ENCODE results near the gene MYO3B.

Gene MYO3B

GRCh38 chr2:170252414-170252813, 74.5 kb downstream of the MYO3B start:
- no peaks in the 10 kb centered on the region for H4K20me1 ChIP-seq (ENCODE audit: insufficient read depth, low read length)

DNA sequence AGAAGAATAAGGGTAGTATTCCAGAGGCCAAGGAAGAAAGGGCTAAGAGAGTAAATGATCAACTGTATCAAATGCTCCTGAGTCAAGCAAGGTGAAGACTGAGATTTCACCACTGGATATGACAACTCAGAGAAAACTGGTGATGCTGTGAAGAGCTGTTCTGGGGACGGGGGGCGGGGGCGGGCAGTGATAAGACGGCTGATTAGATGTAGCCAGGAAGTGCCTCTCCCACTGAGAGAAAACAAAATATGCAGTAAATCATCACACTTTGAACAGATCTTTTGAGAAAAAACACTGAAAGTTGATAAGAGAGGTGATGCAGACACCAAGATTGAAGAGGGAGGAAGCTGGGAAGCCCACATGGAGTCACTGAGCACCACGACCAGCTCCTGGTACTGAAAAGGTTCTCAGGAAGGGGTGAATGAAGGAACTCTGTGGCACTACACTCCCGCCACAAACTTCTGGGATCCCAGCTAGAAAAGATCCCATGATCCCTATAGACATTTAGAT, 75.8 kb downstream of the MYO3B start:
- H3K27me3 ChIP-seq (ENCODE audit: insufficient read depth, low read length, poor library complexity) = peaks cover 3% of the 10 kb centered on the region
- ATAC-seq (ENCODE audit: insufficient read depth, low read depth) (no peak), DNase-seq (no peak)
- no peaks in the 10 kb centered on the region for H3K36me3 ChIP-seq (ENCODE audit: insufficient read depth, low read length)
- no peak overlapping the region for H3K4me2 ChIP-seq (ENCODE audit: insufficient read depth, low read length)
- H3K4me1 ChIP-seq (ENCODE audit: insufficient read depth, low read length) = no peaks in the 10 kb centered on the region
- H3K9me3 ChIP-seq (ENCODE audit: insufficient read depth, low read length, severe bottlenecking) = no peaks in the 10 kb centered on the region
- H3K4me3 ChIP-seq (ENCODE audit: low read depth in 1 of 2, low read length in 2 of 2) = no peak overlapping the region
- H2AFZ ChIP-seq (ENCODE audit: low read depth, low read length) = no peak overlapping the region
- H4K20me1 ChIP-seq (ENCODE audit: insufficient read depth, low read length) = no peaks in the 10 kb centered on the region
- H3K9ac ChIP-seq (ENCODE audit: low read depth, low read length) = no peak overlapping the region
- no peak for TF ChIP-seq EZH2 (IDR thresholded peaks at IDR 0.05; ENCODE audit: borderline replicate concordance, low read depth, low read length, severe bottlenecking)
- no peak for TF ChIP-seq CTCF (IDR thresholded peaks at IDR 0.05; ENCODE audit: borderline replicate concordance, extremely low read depth, low read length, poor library complexity, severe bottlenecking)
- no peak overlapping the region for H3K27ac ChIP-seq (ENCODE audit: low read length)
- H3K79me2 ChIP-seq (ENCODE audit: insufficient read depth, low read length) = no peaks in the 10 kb centered on the region

More at GRCh38 chr2:170252414-170252813, 74.5 kb downstream of the MYO3B start:
- H3K4me2 ChIP-seq (ENCODE audit: insufficient read depth, low read length) = no peak overlapping the region
- H3K27me3 ChIP-seq (ENCODE audit: insufficient read depth, low read length, poor library complexity) = peaks cover 3% of the 10 kb centered on the region
- H3K36me3 ChIP-seq (ENCODE audit: insufficient read depth, low read length) = no peaks in the 10 kb centered on the region
- no peaks in the 10 kb centered on the region for H3K4me1 ChIP-seq (ENCODE audit: insufficient read depth, low read length)
- no peak overlapping the region for H3K4me3 ChIP-seq (ENCODE audit: low read depth in 1 of 2, low read length in 2 of 2)
- no peak overlapping the region for H3K27ac ChIP-seq (ENCODE audit: low read length)
- ATAC-seq (ENCODE audit: insufficient read depth, low read depth) (no peak), DNase-seq (no peak)
- no peak overlapping the region for H3K9ac ChIP-seq (ENCODE audit: low read depth, low read length)
- no peaks in the 10 kb centered on the region for H3K79me2 ChIP-seq (ENCODE audit: insufficient read depth, low read length)
- no peak overlapping the region for H2AFZ ChIP-seq (ENCODE audit: low read depth, low read length)
- no peaks in the 10 kb centered on the region for H3K9me3 ChIP-seq (ENCODE audit: insufficient read depth, low read length, severe bottlenecking)
- TF ChIP-seq EZH2 (IDR thresholded peaks at IDR 0.05; ENCODE audit: borderline replicate concordance, low read depth, low read length, severe bottlenecking) = no peak

GRCh38 chr2:170254293-170254732, 76.4 kb downstream of the MYO3B start:
- Histone ChIP-seq H2AFZ (ENCODE audit: low read depth, low read length) (no peak overlapping the region), H3K36me3 (ENCODE audit: insufficient read depth, low read length) (no peaks in the 10 kb centered on the region), H4K20me1 (ENCODE audit: insufficient read depth, low read length) (no peaks in the 10 kb centered on the region), H3K9me3 (ENCODE audit: insufficient read depth, low read length, severe bottlenecking) (no peaks in the 10 kb centered on the region), H3K4me1 (ENCODE audit: insufficient read depth, low read length) (no peaks in the 10 kb centered on the region), H3K27me3 (ENCODE audit: insufficient read depth, low read length, poor library complexity) (no peaks in the 10 kb centered on the region), H3K4me3 (ENCODE audit: low read depth in 1 of 2, low read length in 2 of 2) (no peak overlapping the region), H3K27ac (ENCODE audit: low read length) (no peak overlapping the region), H3K9ac (ENCODE audit: low read depth, low read length) (no peak overlapping the region), H3K79me2 (ENCODE audit: insufficient read depth, low read length) (no peaks in the 10 kb centered on the region), H3K4me2 (ENCODE audit: insufficient read depth, low read length) (no peak overlapping the region)
- no peak for DNase-seq
- TF ChIP-seq CTCF (IDR thresholded peaks at IDR 0.05; ENCODE audit: borderline replicate concordance, extremely low read depth, low read length, poor library complexity, severe bottlenecking) = no peak
- no peak for TF ChIP-seq EZH2 (IDR thresholded peaks at IDR 0.05; ENCODE audit: borderline replicate concordance, low read depth, low read length, severe bottlenecking)
- ATAC-seq (ENCODE audit: insufficient read depth, low read depth) = no peak

DNA sequence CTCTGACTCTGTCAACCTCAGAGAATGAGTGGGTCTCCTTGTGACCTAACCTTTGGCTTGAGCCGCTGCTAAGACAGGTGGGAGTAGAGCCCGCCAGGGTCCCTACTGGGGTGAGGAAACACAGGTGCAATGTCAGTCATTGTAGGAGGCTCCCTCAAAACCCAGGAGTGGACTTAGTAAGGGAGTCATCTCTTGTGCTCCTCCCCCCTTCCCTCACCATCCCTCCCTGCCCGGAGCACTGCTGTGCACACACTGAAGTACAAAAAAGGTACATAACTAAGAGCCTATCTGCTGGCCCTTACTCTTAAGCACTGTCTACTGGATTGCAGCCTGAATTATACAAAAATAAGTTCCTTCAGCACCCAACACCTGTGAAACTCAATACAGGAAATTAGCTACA, 77.2 kb downstream of the MYO3B start:
- no peaks in the 10 kb centered on the region for H3K27me3 ChIP-seq (ENCODE audit: insufficient read depth, low read length, poor library complexity)
- H3K9me3 ChIP-seq (ENCODE audit: insufficient read depth, low read length, severe bottlenecking) = no peaks in the 10 kb centered on the region
- no peak overlapping the region for H3K9ac ChIP-seq (ENCODE audit: low read depth, low read length)
- no peak overlapping the region for H3K27ac ChIP-seq (ENCODE audit: low read length)
- H4K20me1 ChIP-seq (ENCODE audit: insufficient read depth, low read length) = no peaks in the 10 kb centered on the region
- H3K79me2 ChIP-seq (ENCODE audit: insufficient read depth, low read length) = no peaks in the 10 kb centered on the region
- TF ChIP-seq EZH2 (IDR thresholded peaks at IDR 0.05; ENCODE audit: borderline replicate concordance, low read depth, low read length, severe bottlenecking) (no peak), CTCF (IDR thresholded peaks at IDR 0.05; ENCODE audit: borderline replicate concordance, extremely low read depth, low read length, poor library complexity, severe bottlenecking) (no peak)
- H3K36me3 ChIP-seq (ENCODE audit: insufficient read depth, low read length) = no peaks in the 10 kb centered on the region
- no peak overlapping the region for H3K4me3 ChIP-seq (ENCODE audit: low read depth in 1 of 2, low read length in 2 of 2)
- H3K4me1 ChIP-seq (ENCODE audit: insufficient read depth, low read length) = no peaks in the 10 kb centered on the region
- ATAC-seq (ENCODE audit: insufficient read depth, low read depth) = no peak
- H2AFZ ChIP-seq (ENCODE audit: low read depth, low read length) = no peak overlapping the region
- no peak for DNase-seq
- no peak overlapping the region for H3K4me2 ChIP-seq (ENCODE audit: insufficient read depth, low read length)

Measured in DND-41 (cell line).